HUES64 (cell line): ENCODE results near the gene DRC7.

ENCODE experiments used
- H3K27ac ChIP-seq: 2 replicates; pipeline ENCODE4 v1.7.0; 2013; ENCODE audit warnings: low read depth, low read length, inconsistent platforms
- H3K27me3 ChIP-seq: 2 replicates; pipeline ENCODE4 v1.6.1; 2013; ENCODE audit warnings: mild to moderate bottlenecking, low read length; ENCODE audit not compliant: insufficient read depth
- H3K36me3 ChIP-seq: 2 replicates; pipeline ENCODE4 v1.6.1; 2013; ENCODE audit warnings: mild to moderate bottlenecking, low read length; ENCODE audit not compliant: insufficient read depth
- H3K4me1 ChIP-seq: 2 replicates; pipeline ENCODE4 v1.6.1; 2013; ENCODE audit warnings: mild to moderate bottlenecking, low read length, moderate library complexity; ENCODE audit not compliant: insufficient read depth
- H3K4me3 ChIP-seq: 2 replicates; pipeline ENCODE4 v1.5.1; 2013; ENCODE audit warnings: mild to moderate bottlenecking, low read length, moderate library complexity
- H3K9ac ChIP-seq: 2 replicates; pipeline ENCODE4 v1.6.1; 2013; ENCODE audit warnings: mild to moderate bottlenecking, low read depth, low read length
- H3K9me3 ChIP-seq: 2 replicates; pipeline ENCODE4 v1.6.1; 2013; ENCODE audit warnings: low read depth, low read length; ENCODE audit not compliant: insufficient read depth
- WGBS: fragments of 150-250, 120-280 bp; methylation state at CpG from one replicate; pipeline ENCODE4 v1.1.7; 2013; ENCODE audit warnings: missing lambda C conversion rate; 5-methylcytosine and 5-hydroxymethylcytosine counted together

The DRC7 gene

DNA sequence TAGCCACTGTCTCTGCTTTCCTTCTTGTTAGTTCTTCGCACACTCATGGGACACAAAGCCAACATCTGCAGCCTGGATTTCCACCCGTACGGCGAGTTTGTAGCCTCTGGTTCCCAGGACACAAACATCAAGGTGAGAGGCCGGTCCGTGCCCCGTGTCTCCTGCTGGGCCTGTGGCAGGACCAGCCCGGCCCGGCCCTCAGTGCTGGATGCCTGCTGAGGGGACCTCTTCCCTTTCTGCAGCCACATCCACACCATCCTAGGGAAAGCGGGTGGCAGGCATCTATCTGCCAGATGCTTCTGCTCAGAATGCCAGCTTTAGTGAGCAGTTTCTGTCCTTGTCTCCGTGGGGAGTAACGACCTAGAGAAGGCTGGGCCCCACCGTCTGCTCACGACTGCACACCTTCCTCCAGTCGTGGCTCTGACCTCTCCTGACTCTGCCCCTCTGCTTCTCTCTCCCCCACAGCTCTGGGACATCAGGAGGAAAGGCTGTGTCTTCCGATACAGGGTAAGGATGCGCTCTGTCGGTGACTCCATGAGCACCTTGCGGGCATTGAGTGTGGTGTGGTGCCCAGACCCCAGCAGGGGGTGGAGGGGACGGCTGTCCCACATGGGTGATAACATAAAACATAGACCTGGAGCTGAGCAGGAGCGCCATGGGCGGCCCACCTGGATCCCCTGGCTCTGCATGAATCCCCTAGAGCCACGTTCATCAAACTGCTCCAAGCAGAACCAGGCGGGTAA lies 56.4 kb downstream of the DRC7 start:
- Histone ChIP-seq H3K9me3 (no peaks in the 10 kb centered on the region), H3K27ac (no peak overlapping the region), H3K4me3 (no peak overlapping the region), H3K36me3 (peaks cover 21% of the 10 kb centered on the region), H3K4me1 (no peaks in the 10 kb centered on the region), H3K27me3 (no peaks in the 10 kb centered on the region), H3K9ac (no peak overlapping the region)
- WGBS = 94% methylated on average over 24 of the region's 24 CpGs

DNA sequence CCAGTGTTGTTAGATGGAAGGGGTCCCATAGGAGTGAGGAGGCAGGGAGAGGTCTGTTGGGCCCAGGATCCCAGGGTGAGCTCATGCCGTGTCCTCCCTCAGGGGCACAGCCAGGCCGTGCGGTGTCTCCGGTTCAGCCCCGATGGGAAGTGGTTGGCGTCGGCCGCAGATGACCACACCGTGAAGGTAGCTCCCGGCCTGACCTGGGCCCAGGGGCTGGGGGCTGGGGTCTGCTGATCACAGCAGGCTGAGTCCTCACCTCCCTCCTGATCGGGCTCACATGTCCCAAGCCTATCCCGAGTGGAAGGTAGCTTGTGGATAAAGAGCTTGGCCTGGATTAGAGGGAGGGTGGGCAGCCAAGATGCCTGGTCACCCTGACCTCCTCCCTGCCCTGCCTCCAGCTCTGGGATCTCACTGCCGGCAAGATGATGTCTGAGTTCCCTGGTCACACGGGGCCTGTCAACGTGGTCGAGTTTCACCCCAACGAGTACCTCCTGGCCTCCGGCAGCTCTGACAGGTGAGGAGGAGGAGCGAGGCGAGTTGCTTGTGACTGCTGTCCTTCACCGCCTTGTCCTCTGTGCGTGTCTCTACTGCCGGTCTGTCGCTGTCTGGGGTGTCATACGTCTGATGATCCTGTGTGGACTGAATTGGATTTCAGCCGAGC lies 57.1 kb downstream of the DRC7 start:
- Histone ChIP-seq H3K36me3 (peaks cover 25% of the 10 kb centered on the region), H3K4me3 (no peak overlapping the region), H3K27ac (no peak overlapping the region), H3K9ac (no peak overlapping the region), H3K27me3 (no peaks in the 10 kb centered on the region), H3K4me1 (no peaks in the 10 kb centered on the region), H3K9me3 (no peaks in the 10 kb centered on the region)
- WGBS = 94% methylated on average over 26 of the region's 26 CpGs

DNA sequence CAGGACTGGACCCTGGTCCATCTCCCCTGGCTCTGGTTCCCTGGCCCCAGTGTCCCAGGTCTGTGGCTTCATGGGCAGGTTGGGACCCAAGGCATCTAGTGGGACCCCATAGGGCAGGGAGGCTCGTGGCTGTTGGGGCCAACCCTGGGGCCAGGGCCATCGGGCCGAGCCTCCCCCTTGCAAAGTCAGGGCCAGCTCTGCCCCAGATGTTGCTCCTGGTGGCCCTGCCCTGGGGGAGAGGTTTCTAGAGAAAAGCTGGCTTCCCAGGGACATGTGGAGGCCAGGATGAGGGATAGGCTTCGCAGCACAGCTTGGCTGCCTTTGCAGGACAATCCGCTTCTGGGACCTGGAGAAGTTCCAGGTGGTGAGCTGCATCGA lies 57.6 kb downstream of the DRC7 start:
- Histone ChIP-seq H3K4me1 (no peaks in the 10 kb centered on the region), H3K9me3 (no peaks in the 10 kb centered on the region), H3K27me3 (no peaks in the 10 kb centered on the region), H3K27ac (no peak overlapping the region), H3K36me3 (peaks cover 26% of the 10 kb centered on the region), H3K9ac (no peak overlapping the region), H3K4me3 (no peak overlapping the region)
- WGBS = 91% methylated on average over 6 of the region's 6 CpGs

DNA sequence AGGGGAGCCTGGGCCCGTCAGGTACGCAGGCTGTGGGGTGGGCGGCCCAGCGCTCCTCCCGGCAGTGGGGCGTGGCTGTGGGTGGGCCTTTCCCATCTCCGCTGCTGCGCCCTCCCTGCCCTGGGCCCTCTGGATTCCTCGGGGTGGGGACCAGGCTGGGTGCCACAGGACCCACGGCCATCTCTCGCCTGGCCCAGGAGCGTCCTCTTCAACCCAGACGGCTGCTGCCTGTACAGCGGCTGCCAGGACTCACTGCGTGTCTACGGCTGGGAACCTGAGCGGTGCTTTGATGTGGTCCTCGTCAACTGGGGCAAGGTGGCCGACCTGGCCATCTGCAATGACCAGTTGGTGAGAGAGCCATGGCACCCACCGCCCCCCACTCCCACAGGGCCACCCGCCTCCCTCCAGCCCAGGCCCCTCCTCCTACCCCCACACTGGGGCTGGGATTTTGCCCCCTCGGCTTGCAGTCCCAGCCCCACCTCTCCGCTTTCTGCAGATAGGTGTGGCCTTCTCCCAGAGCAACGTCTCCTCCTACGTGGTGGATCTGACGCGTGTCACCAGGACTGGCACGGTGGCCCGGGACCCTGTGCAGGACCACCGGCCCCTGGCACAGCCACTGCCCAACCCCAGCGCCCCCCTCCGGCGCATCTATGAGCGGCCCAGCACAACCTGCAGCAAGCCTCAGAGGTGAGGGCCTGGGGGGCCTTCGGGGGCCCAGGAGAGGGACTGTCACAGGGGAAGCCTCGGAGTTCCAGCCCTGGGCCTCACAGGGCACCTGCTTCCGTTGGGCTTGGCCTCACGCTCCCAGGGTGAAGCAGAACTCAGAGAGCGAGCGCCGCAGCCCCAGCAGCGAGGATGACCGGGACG lies 58.2 kb downstream of the DRC7 start:
- 91% methylated on average over 44 of the region's 44 CpGs for WGBS
- Histone ChIP-seq H3K9me3 (no peaks in the 10 kb centered on the region), H3K4me3 (no peak overlapping the region), H3K36me3 (peaks cover 26% of the 10 kb centered on the region), H3K4me1 (no peaks in the 10 kb centered on the region; the same call in 1 of the 2 replicates), H3K27me3 (no peaks in the 10 kb centered on the region), H3K9ac (no peak overlapping the region), H3K27ac (no peak overlapping the region)

DNA sequence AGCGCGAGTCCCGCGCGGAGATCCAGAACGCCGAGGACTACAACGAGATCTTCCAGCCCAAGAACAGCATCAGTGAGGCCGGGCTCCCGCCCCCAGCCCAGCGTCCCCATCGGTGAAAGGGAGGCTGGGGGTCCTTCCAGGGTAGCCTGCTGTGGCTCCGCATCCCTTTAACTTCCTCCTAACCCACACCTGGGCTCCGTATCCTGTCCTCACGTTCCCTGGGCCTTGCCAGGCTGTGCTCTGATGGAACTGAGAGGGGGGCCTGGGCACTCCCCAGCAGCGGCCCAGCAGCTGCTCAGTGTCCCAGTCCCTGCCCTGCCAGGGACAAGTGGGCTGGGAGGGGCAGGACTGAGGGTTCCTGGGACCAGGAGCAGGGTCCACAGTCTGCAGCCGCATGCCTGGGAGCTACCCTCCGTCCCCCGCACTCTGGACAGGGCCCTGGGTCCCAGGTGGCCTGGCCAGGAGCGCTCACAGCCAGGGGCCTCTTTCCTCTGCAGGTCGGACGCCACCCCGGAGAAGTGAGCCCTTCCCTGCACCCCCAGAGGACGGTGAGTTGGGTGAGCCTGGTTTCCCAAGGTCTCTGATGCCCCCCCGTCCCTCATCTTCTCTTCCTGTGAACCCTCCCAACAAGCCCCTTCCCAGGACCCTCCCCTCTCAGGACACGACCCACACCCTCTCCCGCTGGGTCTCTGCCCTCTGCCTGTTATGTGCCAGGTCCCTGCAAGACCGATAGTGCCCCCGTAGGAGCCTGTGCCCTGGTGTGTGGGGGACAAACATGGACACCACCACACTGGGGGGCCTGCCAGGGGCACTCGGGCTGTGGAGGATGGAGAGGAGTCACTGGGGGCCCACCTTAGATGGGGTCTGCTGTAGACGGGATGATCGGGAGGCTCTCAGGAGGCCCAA lies 59.1 kb downstream of the DRC7 start:
- H3K27me3 ChIP-seq = no peaks in the 10 kb centered on the region
- H3K4me1 ChIP-seq = no peaks in the 10 kb centered on the region; the same call in 1 of the 2 replicates
- H3K36me3 ChIP-seq = peaks cover 26% of the 10 kb centered on the region
- WGBS = 95% methylated on average over 32 of the region's 32 CpGs
- H3K9me3 ChIP-seq = no peaks in the 10 kb centered on the region
- no peak overlapping the region for H3K4me3 ChIP-seq
- no peak overlapping the region for H3K27ac ChIP-seq
- no peak overlapping the region for H3K9ac ChIP-seq

GRCh38 chr16:57754354-57755060 lies 59.9 kb downstream of the DRC7 start:
- no peak overlapping the region for H3K27ac ChIP-seq
- H3K4me1 ChIP-seq = no peaks in the 10 kb centered on the region; the same call in 1 of the 2 replicates
- 83% methylated on average over 9 of the region's 9 CpGs for WGBS
- H3K9ac ChIP-seq = no peak overlapping the region
- H3K27me3 ChIP-seq = no peaks in the 10 kb centered on the region
- peaks cover 26% of the 10 kb centered on the region for H3K36me3 ChIP-seq
- no peak overlapping the region for H3K4me3 ChIP-seq
- H3K9me3 ChIP-seq = no peaks in the 10 kb centered on the region

GRCh38 chr16:57755061-57755684 lies 60.6 kb downstream of the DRC7 start:
- WGBS = 95% methylated on average over 24 of the region's 24 CpGs

DNA sequence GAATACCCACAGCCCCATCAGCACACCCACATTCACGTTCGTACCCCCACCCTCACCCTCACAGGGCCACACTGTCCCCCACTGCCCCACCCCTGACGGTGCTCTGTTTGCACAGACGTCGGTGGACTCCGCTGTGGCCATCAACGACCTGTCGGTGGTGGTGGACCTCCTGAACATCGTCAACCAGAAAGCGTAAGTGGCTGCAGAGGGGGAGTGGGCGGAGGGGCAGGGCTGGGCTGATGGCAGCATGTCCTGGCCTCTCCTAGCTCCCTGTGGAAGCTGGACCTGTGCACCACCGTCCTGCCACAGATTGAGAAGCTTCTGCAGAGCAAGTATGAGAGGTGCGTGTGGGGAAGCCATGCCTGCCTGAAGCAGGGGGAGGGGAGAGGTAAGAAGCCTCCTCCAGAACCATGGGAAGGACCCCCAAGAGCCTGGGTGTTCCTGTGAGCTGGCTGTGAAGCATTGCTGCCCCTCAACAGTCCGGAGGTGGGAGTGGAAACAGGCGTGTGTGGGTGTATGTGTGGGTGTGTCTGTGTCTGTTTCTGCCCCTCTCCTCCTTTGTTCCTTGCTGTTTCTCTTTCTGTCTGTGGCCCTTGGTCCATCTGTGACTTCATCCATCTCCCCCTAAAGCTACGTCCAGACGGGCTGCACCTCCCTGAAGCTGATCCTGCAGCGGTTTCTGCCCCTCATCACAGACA lies 61.3 kb downstream of the DRC7 start:
- 92% methylated on average over 17 of the region's 18 CpGs for WGBS
- Histone ChIP-seq H3K27me3 (no peaks in the 10 kb centered on the region), H3K27ac (no peak overlapping the region), H3K9me3 (no peaks in the 10 kb centered on the region), H3K4me3 (no peak overlapping the region), H3K36me3 (peaks cover 26% of the 10 kb centered on the region), H3K9ac (no peak overlapping the region), H3K4me1 (peaks cover 5% of the 10 kb centered on the region; the same call in 1 of the 2 replicates)

More at GRCh38 chr16:57755061-57755684, 60.6 kb downstream of the DRC7 start:
- no peak overlapping the region for H3K4me3 ChIP-seq
- H3K4me1 ChIP-seq = no peaks in the 10 kb centered on the region; the same call in 1 of the 2 replicates
- H3K27me3 ChIP-seq = no peaks in the 10 kb centered on the region
- no peaks in the 10 kb centered on the region for H3K9me3 ChIP-seq
- H3K9ac ChIP-seq = no peak overlapping the region
- H3K36me3 ChIP-seq = peaks cover 26% of the 10 kb centered on the region
- H3K27ac ChIP-seq = no peak overlapping the region

DNA sequence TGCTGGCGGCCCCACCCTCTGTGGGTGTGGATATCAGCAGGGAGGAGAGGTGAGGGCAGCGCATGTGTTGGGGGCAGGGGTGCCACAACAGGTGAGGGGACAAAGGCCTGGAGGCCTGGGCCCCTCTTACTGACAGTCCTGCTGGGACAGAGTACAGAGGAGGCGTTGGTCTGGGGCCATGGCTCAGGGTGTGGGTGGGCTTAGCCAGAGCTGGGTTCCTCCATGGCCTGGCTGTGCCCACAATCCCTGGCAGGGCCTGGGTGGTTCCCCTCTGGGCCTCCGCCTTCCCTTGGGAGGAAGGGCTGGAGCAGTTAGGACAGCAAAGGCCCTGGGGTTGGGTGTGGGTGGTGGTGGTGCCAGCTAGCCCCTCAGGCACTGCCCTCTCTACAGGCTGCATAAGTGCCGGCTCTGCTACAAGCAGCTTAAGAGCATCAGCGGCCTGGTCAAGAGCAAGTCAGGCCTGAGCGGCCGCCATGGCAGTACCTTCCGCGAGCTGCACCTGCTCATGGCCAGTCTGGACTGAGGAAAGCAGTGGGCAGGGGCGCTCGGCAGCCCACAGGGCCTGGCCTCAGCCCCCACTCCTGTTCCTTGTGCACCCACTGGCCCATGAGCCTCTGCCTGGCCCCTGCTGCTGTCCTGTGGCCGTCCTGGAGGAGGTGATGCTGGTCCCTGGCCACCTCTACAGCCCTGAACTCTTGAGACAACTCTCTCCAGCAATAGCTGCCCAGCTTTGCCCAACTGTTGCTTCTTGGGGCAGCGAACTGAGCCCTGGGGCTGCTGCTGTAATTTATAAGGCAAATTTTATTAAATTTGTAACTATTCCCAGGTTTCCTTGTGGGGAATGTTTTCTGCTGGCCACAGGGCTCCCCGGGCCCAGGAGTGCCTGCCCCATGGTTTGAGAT lies 62.1 kb downstream of the DRC7 start:
- Histone ChIP-seq H3K27ac (no peak overlapping the region), H3K27me3 (no peaks in the 10 kb centered on the region), H3K9me3 (no peaks in the 10 kb centered on the region), H3K9ac (no peak overlapping the region), H3K4me1 (peaks cover 5% of the 10 kb centered on the region; the same call in 1 of the 2 replicates), H3K4me3 (no peak overlapping the region), H3K36me3 (peaks cover 19% of the 10 kb centered on the region)
- 90% methylated on average over 15 of the region's 15 CpGs for WGBS
